GM19468 (cell line): ENCODE data around the gene CACNA2D3.
"Not testable (repeated sequence)": the region's sequence is repeated elsewhere in the genome, so short reads cannot be mapped to it uniquely, and the experiment has no call there.

ENCODE experiments used
- ATAC-seq: cut with Tn5 transposase; IDR thresholded peaks from one replicate; pipeline ENCODE4 v1.9.1; 2021; ENCODE audit warnings: mild to moderate bottlenecking, moderate library complexity, moderate number of reproducible peaks; ENCODE audit not compliant: unreplicated experiment; ENCODE audit errors: extremely low read depth

CACNA2D3 gene

GRCh38 chr3:54957711-54958110 is 835.4 kb downstream of the CACNA2D3 start:
- no peak for ATAC-seq

DNA sequence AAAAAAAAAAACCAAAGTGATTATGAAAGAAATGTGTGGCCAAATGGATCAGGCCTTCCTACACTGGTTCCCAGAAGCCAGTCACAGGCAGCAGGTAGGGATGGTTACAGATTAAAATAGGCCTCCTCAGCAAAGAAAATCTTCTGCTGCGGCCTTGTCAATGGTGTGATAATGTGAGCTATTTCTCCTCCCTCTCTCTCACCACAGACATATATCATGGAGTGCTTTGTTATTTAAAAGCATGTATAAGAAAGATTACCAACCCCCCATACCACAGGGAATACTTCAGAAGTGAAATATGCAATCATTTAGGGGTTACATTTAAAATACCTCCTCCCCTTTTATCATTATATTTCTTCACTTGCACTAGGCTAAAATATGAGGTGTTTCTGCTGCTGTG is 837.7 kb downstream of the CACNA2D3 start:
- ATAC-seq = no peak

DNA sequence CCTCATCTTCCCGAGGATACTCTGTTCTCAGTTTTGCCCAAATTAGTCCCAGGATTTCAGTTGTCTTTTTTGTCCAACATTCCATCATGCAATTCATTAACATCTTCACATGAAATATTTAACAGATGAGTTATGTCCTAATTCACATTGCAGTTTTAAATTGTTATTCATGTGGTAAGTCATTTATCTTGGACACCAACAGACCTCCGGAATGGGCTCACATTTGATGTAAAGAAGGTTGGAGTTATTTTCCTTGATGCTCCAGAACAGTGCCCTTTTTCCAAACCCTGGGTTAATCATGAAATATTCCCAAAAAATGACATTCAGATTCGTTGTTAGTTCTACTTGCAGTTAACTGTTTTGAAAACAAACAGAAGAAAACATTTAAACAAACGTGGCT is 838.3 kb downstream of the CACNA2D3 start:
- no peak for ATAC-seq

DNA sequence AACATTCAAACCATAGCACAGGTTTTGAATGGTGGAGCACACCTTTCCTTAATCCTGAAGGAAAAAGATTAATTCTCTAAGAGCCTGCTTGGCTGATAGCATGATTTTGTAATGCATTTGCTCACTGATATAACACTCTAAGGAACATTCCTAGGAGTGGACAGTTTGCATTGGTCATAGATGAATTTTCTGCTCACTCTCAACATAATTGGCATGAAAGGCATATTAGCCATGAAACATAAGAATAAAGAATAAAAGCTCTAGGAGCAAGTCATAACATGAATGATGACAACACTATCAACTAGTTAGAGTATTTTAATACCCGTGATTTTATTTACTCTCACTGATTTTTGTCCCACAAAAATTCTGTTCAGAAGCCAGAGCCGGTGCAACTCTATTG is 839.8 kb downstream of the CACNA2D3 start:
- ATAC-seq = no peak

DNA sequence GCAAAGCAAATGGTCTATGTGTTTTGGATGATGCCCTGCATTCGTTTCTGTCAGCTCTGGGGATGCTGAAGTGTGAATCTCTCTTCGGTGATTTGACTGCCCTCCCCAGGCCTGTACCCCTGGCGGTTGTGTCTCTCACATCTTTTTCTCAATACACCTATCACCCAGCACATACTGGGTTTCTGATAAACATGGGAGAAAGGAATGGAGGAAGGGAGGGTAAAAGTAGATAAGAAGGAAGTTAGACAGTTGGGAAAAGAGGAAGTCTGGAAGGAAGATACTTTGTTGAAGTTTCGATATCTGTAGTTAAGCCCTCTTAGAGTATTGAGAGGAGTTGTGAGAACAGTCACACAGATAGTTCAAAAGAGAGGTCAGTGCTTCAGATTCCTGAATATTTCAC is 841.3 kb downstream of the CACNA2D3 start:
- no peak for ATAC-seq

DNA sequence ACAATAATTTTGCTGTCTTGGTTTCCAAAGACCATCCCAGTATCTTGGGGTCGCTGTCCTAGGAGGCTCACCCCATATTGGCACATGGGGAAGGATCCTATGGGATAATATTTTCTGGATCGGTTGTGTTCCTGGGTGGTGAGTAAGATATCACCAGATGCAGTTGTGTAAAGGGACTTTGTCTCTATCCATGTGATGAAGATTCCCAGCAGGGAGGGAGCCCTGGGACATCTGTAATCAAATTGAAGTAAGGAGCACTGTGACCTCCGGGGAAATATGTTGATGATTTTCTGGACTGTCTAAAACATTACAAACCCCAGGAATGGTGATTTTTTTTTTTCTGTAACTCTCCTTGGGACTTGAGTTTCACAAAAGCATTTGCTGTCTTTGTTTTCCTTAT is 841.7 kb downstream of the CACNA2D3 start:
- ATAC-seq = no peak

GRCh38 chr3:54965746-54966145 is 843.4 kb downstream of the CACNA2D3 start:
- ATAC-seq = no peak

DNA sequence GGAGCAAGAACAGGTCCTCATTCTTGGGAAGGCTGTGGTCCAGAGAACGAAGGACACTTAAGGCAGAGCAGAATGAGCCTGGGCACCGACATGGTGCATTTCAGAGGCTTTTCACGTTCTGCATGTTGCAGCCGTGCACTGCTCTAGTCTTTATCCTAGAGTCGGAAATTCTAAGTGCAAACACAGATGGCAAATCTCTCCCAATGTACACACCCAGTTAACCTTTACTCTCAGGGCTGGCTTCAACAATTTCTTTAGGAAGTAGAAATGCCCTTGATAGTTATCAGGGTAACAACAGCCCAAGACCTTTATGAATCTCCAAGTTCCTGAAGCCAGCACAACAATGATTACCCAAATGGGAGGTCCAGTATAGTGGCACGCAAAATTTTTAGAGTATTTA is 844.6 kb downstream of the CACNA2D3 start:
- no peak for ATAC-seq

- ATAC-seq = no peak
Observed at GRCh38 chr3:54967731-54968161, 845.4 kb downstream of the CACNA2D3 start.

DNA sequence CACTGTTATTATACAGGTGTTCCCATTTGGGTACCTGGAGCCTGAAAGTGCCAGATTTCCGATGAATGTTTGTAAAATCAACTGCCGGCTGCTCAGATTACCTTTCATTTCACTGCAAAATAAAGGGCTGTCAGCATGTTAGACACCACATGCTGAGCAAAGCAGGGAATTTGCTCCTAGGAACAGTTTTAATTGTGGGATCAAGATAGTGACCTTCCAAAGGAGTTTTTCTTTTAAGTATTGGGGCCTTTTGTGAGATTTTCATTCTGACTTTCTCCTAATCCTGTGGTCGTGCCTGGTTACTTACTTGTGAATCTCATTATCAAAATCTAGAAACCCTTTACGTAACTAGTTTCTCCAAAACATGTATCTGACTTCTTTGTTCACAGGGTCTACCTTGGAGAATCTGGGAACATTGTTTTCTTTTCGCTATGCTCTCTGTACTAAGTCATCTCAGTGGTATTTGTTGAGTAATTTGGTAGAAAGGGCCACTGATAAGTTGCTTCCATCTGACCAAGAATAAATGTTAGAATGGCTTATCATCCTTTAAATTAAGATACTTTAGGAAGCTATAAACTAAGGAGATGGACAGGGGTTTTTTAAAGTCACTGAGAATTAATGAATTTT is 846.3 kb downstream of the CACNA2D3 start:
- no peak for ATAC-seq

- ATAC-seq = no peak
Observed at GRCh38 chr3:54969652-54970051, 847.3 kb downstream of the CACNA2D3 start.

GRCh38 chr3:54970895-54971294 is 848.5 kb downstream of the CACNA2D3 start:
- no peak for ATAC-seq

DNA sequence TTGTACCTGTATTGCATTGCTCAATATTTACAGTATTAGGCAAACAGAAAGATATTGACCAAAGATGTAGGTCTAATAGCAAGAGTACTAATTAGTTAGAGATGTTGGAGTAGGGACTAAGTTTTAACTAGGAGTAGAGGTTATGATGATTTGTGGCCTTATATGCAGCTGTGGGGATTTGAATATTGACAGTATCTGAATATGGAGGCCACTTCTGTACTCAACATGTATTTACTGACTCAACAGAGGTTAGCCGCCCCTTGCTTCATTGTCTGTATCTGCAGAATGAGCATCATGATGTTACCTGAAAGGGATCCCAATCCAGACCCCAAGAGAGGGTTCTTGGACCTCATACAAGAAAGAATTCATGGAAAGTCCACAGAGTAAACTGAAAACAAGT is 855.1 kb downstream of the CACNA2D3 start:
- ATAC-seq = no peak

DNA sequence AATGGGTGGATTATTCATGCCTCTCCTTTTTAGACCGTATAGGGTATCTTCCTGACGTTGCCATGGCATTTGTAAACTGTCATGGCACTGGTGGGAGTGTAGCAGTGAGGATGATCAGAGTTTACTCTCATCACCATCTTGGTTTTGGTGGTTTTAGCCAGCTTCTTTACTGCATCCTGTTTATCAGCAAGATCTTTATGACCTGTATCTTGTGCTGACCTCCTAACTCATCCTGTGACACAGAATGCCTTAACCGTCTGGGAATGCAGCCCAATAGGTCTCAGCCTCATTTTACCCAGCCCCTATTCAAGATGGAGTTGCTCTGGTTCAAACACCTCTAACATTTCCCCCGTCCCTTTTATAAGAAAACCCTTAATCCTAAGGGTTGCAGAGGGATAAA is 855.6 kb downstream of the CACNA2D3 start:
- ATAC-seq = not testable (repeated sequence)

- no peak for ATAC-seq
Observed at GRCh38 chr3:54982807-54983206, 860.5 kb downstream of the CACNA2D3 start.

GRCh38 chr3:54983266-54984099 is 861.1 kb downstream of the CACNA2D3 start:
- ATAC-seq = no peak

DNA sequence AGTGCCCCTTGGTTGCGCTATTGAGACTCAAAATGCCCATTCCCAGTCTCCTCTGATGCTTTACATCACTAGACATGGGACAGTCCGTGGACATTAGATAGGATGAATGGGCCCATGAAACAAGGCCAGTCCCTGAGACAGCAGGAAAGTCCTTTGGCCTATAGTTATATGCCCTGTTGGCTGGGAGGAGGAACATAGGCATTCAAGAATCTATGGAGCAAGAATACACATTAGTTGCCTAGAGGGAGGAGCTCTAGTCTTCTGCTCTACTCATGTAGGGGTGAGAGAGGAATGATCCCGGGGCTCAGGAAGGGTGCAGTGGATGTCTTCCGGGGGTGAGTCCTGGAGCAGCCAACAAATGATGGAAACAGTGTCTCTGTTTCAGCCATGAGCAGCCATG is 863.5 kb downstream of the CACNA2D3 start:
- ATAC-seq = no peak

GRCh38 chr3:54986294-54986693 is 863.9 kb downstream of the CACNA2D3 start:
- ATAC-seq = no peak

GRCh38 chr3:54987719-54988118 is 865.4 kb downstream of the CACNA2D3 start:
- ATAC-seq = no peak

DNA sequence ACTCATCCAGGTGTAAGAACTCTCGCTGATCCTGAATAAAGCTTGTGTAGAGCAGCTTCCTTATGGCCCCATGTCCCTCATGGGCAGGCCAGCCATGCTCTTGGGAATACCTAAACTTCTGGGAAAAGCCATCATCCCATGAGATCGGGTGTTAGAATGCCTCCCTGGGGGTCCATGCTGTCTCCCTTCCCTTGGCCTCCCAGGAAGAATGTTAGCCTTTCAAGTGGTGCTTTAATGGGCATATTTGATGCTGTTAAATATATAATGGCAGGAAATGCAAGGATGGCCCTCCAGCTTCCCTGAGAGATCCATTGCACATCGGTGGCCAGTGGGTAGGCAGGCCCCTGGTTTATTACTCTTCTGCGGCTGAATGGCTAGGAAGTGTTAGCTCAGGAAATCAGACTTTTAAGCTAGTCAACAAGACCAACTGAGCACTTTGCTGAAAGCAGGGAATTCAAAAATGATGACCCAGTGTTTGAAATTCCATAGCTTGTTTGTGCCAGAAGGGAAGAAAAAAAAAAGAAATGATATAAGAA is 866.0 kb downstream of the CACNA2D3 start:
- no peak for ATAC-seq

DNA sequence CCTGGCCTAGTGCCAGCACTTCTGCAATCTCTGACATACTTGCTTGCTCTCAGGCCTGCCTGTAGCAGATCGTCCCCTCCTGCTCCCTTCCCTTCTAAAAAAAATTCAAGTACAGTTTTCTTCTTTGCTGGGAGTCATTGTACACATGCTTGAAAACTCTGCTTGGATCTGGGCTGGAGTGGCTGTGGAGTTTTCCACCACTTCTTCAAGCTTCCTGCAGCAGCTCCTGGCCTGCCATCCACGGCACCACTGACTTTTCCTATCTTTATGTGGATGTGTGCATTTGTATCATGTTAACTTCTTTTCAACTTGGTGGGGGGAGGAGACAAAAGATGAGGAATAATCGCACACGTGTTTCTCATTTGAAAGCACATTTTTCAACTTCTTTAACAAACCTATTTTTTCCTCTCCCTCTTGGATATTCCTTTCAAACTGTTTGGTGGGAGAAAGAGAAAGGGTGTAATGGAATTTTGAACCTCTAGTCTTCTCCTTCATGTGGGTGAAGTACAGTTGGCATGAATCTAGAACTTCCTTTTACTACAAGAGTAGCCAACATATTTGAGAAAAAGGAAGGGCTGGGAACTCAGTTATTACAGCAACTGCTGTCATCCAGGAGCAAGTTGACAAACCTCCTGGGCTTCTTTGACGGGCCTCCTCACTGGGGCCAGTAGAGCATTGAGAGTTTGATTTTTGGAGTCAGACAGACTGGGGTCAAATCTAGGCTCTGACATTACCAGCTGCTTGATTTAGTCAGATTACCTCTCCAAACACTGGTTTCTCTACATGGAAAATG is 866.7 kb downstream of the CACNA2D3 start:
- no peak for ATAC-seq
